Psoas muscle (tissue), 8 donors: Measurements from ENCODE around the gene FOXP4. TPM values are rescaled to one million over a fixed set of nuclear protein-coding genes. Genes with fewer than 3 reads are reported as not detected.

Experiments used
- ATAC-seq, 4 donors: fragments of 200-7000 bp; cut with Tn5 transposase; one replicate each; pipeline ENCODE4 v1.9.1; 2020; ENCODE audit warnings: moderate library complexity in 3 of 4, mild to moderate bottlenecking in 2 of 4
- DNase-seq, 2 donors: peaks; one replicate each; pipeline ENCODE4 v3.0.0-alpha.2; 2020
- H3K27ac ChIP-seq: fragments of 200-600 bp; one replicate; pipeline ENCODE4 v1.8.0; 2022
- H3K27me3 ChIP-seq, 3 donors: fragments of 200-600 bp in 1 of 3; one replicate each; pipeline versions ENCODE4 v1.6.1 to v1.8.0; 2013 to 2022; ENCODE audit warnings: low read length in 2 of 3, mild to moderate bottlenecking in 2 of 3, moderate library complexity in 1 of 3; ENCODE audit not compliant: insufficient read depth in 3 of 3
- H3K36me3 ChIP-seq, 2 donors: fragments of 200-600 bp in 1 of 2; one replicate each; pipeline versions ENCODE4 v1.6.1 to v1.8.0; 2013 to 2022; ENCODE audit warnings: low read depth in 1 of 2, mild to moderate bottlenecking in 1 of 2, moderate library complexity in 1 of 2; ENCODE audit not compliant: insufficient read depth in 1 of 2
- H3K4me1 ChIP-seq: fragments of 200-600 bp; one replicate; pipeline ENCODE4 v1.8.0; 2022
- H3K4me3 ChIP-seq: fragments of 200-600 bp; one replicate; pipeline ENCODE4 v1.8.0; 2022; ENCODE audit warnings: mild to moderate bottlenecking
- H3K9me3 ChIP-seq: fragments of 200-600 bp; one replicate; pipeline ENCODE4 v1.8.0; 2022
- WGBS, 3 donors: extraction: QIAGEN DNeasy Blood & Tissue Kit; methylation state at CpG; one replicate each; pipeline versions ENCODE4 v1.1.6 to v1.1.7; 2013; 5-methylcytosine and 5-hydroxymethylcytosine counted together
- intact Hi-C, 2 donors: fragments of 100-400 bp; cut with DNase I; formaldehyde crosslinking; loops; one replicate each; pipeline versions ENCODE4 v1.11.0 to v1.14.2; 2022
- polyA plus RNA-seq, 3 donors: library from polyadenylated mRNA; stranded (reverse); fragments of 200-250 nt; gene quantifications; one replicate each; pipeline ENCODE4 v1.2.3, GENCODE V29; 2013
- total RNA-seq, 4 donors: library from RNA; stranded (reverse); fragmentation: NEBNext Ultra II Directional in 2 of 4; extraction: Animal tissue kit (Norgen Biotek cat#: 25700) in 2 of 4; gene quantifications; one replicate each; pipeline versions ENCODE4 v1.2.1 to v1.2.4, GENCODE V29; 2021 to 2023
- TF ChIP-seq, protein P1 (sequence below): fragments of 200-600 bp; IDR thresholded peaks from one replicate; pipeline ENCODE4 v1.8.0; 2022; ENCODE audit warnings: antibody characterized with exemption
- donor health status: healthy with polysubstance abuse.
- donor health status: DM: no; HTN: no; CAD: no; lungs with moderate emphysema.
- donor health status: Bipolar disorder and iron deficiency.
- donor health status: healthy.
- donor health status: DM: yes; HTN: yes; CAD: no.
- donor health status: DM: no; HTN: no; CAD: no.
- donor health status: DM: no; HTN: no; CAD: no.
- donor health status: DM: yes; HTN: yes; CAD: no.

FOXP4 gene
- total and polyA plus RNA-seq, 7 donors = 4.6 to 12.2 (median 7.5) TPM

DNA sequence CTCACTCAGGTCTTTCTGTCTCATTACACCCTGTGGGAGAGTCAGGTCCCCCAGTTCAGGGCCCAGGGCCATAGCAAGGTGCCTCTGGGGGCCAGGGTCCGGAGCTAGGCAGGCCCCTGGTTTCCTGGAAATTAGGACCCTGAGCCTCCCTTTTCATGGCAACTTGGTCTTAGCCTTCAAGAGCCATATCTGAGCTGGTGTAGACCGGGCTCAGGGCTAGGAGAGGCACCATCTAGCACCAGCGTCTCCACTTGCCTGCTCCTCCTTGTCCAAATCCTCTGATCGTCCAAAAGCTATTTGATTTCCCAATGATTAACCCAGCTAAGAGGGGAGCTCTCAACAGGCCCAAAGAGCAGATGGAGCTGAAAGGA lies 97.7 kb downstream of the FOXP4 start:
- no peaks in the 10 kb centered on the region for H3K36me3 ChIP-seq
- intact Hi-C loops = no loop called here
- DNase-seq (no peak), ATAC-seq (no peak)
- H3K27ac ChIP-seq = no peak overlapping the region
- no peak overlapping the region for H3K4me3 ChIP-seq
- TF ChIP-seq, protein P1, sequence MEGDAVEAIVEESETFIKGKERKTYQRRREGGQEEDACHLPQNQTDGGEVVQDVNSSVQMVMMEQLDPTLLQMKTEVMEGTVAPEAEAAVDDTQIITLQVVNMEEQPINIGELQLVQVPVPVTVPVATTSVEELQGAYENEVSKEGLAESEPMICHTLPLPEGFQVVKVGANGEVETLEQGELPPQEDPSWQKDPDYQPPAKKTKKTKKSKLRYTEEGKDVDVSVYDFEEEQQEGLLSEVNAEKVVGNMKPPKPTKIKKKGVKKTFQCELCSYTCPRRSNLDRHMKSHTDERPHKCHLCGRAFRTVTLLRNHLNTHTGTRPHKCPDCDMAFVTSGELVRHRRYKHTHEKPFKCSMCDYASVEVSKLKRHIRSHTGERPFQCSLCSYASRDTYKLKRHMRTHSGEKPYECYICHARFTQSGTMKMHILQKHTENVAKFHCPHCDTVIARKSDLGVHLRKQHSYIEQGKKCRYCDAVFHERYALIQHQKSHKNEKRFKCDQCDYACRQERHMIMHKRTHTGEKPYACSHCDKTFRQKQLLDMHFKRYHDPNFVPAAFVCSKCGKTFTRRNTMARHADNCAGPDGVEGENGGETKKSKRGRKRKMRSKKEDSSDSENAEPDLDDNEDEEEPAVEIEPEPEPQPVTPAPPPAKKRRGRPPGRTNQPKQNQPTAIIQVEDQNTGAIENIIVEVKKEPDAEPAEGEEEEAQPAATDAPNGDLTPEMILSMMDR = no peak
- 81 to 88% (median 83%) methylated on average over 4 of the region's 4 CpGs for WGBS, 3 donors
- no peaks in the 10 kb centered on the region for H3K9me3 ChIP-seq
- H3K4me1 ChIP-seq = no peaks in the 10 kb centered on the region
- H3K27me3 ChIP-seq = peaks cover 0 to 48% (median 19%) of the 10 kb centered on the region in 3 donors

- no peak overlapping the region for H3K27ac ChIP-seq
- H3K27me3 ChIP-seq = peaks cover 0 to 43% (median 14%) of the 10 kb centered on the region in 3 donors
- ATAC-seq (no peak), DNase-seq (no peak)
- intact Hi-C loops = no loop called here
- no peaks in the 10 kb centered on the region for H3K4me1 ChIP-seq
- WGBS, 3 donors = 76 to 88% (median 79%) methylated on average over 4 of the region's 4 CpGs
- no peak overlapping the region for H3K4me3 ChIP-seq
- no peaks in the 10 kb centered on the region for H3K9me3 ChIP-seq
- TF ChIP-seq, protein P1 = no peak
- no peaks in the 10 kb centered on the region for H3K36me3 ChIP-seq
Observed at GRCh38 chr6:41644297-41644879, 98.2 kb downstream of the FOXP4 start.

DNA sequence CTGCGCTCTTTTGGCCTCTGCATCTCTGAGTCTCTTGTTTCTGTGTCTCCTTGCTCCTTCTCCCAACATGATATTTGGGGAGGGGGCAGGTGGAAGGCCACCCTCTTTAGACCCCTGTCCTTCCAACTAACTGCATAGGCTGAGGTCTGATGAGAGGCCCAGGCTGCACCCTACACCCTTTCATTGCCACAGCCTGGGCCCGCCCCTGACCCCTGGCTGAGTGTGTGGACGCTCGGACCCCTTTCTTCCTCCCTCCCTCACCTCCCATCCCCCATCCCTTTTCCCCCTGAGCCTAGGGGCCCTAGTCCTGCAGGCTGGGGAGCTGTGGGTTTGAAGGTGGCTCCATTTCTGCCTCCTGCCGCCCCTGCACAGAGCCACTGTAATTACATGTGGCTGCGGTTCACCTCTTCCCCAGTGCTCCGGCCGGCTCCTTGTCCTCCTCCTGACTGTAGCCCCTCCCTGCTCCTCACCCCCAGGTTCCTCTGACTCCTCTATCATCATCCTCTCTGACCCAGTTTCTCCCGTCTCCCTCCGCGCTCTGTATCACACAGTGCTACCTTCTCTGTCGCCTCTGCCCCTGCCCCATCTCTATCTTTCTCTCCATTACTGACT lies 98.9 kb downstream of the FOXP4 start:
- Histone ChIP-seq H3K4me3 (no peak overlapping the region), H3K36me3 (no peaks in the 10 kb centered on the region), H3K9me3 (no peaks in the 10 kb centered on the region), H3K27ac (no peak overlapping the region), H3K27me3 (peaks cover 0 to 35% (median 11%) of the 10 kb centered on the region in 3 donors), H3K4me1 (no peaks in the 10 kb centered on the region)
- WGBS, 3 donors = 84 to 92% (median 86%) methylated on average over 12 of the region's 12 CpGs
- intact Hi-C loops = no loop called here
- TF ChIP-seq, protein P1 = no peak
- DNase-seq (no peak), ATAC-seq (no peak)

DNA sequence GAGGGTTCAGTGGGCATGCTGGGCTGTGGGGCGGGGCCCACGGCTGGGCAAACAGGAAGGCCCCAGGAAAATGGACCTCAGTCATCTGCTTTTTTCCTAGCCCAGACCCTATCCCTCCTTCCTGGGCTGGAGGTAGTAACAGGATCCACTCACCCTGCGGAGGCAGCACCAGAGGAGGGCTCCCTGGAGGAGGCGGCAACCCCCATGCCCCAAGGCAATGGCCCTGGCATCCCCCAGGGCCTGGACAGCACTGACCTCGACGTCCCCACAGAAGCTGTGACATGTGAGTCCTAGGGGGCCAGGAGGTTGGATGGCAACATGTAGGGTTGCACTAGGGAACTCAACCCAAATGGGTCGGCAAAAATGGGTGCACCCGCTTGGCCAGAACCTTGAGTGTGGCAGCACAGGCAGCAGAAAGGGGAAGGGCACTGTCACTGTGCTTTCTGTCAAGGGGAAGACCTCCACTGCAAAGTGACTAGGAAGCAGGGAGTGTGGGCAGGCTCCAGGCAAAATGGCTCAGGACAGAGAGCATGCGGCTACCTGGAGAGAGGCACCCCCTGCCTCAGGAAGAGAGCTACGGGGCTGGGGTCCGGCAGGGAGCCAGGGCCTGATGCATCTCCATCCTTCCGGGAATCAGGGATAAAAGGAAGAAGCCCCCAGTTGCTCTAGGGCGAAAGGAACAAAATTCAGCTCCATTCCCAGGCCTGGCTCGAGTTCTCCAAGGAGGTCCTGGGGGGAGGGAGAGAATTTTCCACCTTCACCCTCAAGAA lies 100.0 kb downstream of the FOXP4 start:
- peaks cover 0 to 28% (median 12%) of the 10 kb centered on the region in 3 donors for H3K27me3 ChIP-seq
- H3K4me1 ChIP-seq = no peaks in the 10 kb centered on the region
- no peak overlapping the region for H3K4me3 ChIP-seq
- no peak for ATAC-seq
- H3K36me3 ChIP-seq = no peaks in the 10 kb centered on the region
- WGBS, 3 donors = 73 to 83% (median 76%) methylated on average over 14 of the region's 14 CpGs
- intact Hi-C loops = no loop called here
- no peak overlapping the region for H3K27ac ChIP-seq
- TF ChIP-seq, protein P1 = no peak
- H3K9me3 ChIP-seq = no peaks in the 10 kb centered on the region
- DNase-seq = no peak
